ENCODE measurements around the gene PARP11.
A peak's percentile ranks its signal among the peaks of the same experiment; 100 is the strongest.
"Not testable (repeated sequence)": the region's sequence is repeated elsewhere in the genome, so short reads cannot be mapped to it uniquely, and the experiment has no call there.

PARP11 gene

DNA sequence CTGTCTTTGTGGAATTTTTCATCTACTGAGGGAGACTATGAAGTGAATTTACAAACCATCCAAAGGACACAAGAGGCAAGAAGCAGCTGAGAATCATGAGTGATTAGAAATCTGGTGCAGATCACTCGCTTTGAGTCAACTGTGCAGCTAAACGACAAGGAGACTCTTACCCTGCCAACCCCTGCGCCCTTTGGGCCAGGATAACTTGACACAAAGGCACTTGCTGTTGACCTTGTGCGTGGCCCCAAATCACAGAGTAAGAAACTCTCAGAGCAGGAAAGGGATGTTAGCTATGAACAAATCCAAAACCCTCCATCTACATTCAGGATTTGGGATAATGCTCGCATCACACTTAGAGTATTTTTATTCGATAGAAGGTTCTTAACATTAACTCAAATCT lies 11.5 kb upstream of the PARP11 start:
- DNase-seq (ENCODE audit: low read depth, low spot score) = no peak
- H3K27ac ChIP-seq = no peak overlapping the region

DNA sequence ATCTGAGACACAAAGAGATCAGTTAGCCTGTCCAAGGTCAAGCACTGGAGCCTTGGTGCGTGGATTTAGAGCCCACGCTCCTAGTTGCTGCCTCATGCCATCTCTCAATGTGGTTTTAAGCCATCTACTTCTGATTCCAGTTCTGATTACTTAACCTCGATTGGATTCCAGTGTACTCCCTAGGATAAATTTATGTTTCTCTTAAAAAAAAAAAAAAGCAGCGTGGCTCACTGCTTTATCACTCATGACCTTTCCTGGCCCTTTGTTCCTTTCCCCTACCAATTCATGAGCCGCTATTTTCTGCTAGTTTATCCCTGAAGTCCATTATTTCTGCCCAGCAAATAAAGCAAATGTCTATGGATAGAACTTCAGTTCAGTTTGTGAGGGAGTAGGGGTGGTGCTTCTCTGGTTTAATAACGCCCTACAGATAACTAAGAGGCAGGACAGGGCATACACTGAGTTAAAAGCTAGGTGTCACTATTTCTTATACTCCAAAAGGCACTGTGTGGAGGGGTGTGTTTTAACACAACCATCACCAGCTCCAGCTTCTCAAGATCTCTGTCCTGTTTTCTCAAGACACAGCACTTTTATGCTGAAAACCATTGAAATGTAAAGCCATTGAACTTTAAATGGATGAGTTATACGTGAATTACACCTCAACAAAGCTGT lies 9.8 kb upstream of the PARP11 start:
- no peak overlapping the region for H3K27ac ChIP-seq
- DNase-seq (ENCODE audit: low read depth, low spot score) = no peak

DNA sequence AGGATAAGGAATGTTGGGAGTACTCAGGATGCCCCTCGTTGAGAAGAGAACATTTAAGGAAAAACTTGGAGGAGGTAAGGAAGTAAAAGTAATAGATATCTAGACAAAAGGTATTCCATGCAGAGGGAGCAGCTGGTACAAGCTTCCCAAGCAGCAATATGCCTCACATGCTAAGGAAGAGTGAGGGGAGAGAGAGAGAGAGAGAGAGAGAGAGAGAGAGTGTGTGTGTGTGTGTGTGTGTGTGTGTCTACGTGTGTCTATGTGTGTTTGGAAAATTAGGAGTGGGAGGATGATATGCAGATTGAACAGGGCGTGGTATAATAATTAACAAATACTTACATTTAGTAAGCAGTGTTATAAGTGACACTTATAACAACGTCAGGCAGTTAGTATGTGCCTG lies 9.2 kb upstream of the PARP11 start:
- no peak overlapping the region for H3K27ac ChIP-seq
- DNase-seq (ENCODE audit: low read depth, low spot score) = no peak

DNA sequence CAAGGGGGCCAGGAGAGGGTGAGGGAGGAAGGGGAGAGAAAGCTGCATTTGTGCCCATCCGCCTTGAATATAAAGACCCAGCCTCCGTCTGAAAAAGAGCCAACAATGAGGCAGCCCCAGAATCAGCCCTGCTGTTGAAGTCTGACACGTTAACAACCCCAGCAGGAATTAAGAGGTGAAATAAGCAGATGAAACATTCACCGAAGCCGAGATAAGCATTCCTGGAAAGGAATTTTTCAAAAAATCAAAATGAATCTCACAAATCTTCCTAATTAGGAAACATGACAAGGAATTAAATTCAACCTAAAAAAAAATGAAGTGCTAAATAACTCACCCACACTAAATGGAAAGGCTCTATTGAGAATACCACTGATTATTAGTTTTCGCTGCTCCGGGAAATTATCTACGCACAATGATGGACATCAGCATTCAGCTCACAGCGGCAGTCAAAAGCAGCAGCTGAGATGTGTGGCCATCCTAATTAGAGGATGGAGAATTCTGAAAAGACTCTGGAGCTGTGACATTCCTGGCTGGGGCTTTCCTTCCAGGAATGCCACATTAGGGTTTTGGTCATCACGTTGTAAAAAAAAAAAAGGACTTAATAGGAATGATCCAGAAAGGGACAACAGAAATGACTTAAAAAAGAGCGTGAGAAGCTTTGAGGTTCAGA lies 8.2 kb upstream of the PARP11 start:
- H3K27ac ChIP-seq = no peak overlapping the region
- no peak for DNase-seq (ENCODE audit: low read depth, low spot score)

DNA sequence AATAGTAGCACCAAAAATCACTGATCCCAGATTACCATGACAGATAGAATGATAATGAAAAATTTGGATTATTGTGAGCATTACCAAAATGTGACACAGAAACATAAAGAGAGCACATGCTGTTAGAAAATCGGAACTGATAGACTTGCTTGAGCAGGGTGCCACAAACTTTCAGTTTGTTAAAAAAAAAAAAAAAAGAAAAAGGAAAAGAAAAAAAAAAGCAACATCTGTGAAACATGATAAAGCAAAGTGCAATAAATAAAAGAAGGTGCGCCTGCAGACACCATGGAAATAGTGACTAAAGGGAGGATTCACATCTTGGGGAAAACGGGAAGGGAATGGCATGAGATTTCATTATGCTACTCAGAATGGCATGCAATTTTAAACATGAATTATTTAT lies 6.6 kb upstream of the PARP11 start:
- H3K27ac ChIP-seq = no peak overlapping the region
- no peak for DNase-seq (ENCODE audit: low read depth, low spot score)

DNA sequence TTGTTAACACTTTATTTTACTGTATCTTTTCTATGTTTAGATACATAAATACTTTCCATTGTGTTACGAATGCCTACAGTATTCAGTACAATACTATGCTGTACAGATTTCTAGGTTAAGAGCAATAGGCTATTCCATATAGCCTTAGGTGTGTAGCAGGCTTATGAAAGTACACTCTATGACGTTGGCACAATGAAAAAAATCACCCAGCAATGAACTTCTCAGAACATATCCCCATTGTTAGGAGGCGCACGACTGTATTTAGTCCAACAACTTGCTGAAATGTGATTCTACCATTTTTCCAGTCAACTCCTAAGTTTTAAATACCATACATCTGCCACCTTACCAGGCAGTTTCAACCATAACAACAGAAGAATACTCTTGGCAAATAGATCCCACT lies 1.8 kb downstream of the PARP11 start:
- DNase-seq (ENCODE audit: low read depth, low spot score) = no peak
- H3K27ac ChIP-seq = no peak overlapping the region

DNA sequence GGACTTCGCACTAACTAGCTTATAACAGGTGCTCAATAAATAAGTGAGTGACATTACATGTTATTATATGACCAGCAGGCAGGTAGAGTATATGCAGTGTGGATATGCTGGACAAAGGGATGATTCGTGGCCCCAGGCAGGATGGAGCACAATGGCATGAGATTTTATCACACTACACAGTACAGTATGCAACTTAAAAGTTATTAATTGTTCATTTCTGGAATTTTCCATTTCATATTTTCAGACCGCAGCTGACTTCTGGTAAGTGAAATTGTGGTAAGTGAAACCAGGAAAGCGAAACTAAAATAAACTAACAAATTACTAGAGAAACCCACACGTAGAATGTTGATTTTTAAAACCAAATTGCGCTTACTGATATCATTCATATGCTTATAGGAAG lies 3.3 kb downstream of the PARP11 start:
- no peak for DNase-seq (ENCODE audit: low read depth, low spot score)
- H3K27ac ChIP-seq = no peak overlapping the region

DNA sequence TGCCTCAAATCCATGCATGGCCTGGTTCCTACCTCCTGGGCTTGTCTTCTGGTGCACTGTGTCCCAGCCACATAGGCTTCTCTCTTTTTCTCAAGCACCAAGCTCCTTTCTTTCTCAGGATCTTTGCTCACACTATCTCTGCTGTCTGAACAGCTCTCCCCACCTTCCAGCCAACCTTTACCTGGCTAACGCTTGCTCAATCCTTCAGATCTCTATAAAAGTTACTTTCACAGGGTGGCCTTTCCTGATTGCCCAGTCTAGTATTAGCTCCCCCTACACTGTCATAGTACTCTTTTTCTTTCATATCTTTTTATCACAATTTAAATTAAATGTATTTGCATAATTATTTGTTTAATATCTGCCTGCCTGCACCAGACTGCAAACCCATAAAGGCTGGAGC lies 3.8 kb downstream of the PARP11 start:
- H3K27ac ChIP-seq = no peak overlapping the region
- no peak for DNase-seq (ENCODE audit: low read depth, low spot score)

DNA sequence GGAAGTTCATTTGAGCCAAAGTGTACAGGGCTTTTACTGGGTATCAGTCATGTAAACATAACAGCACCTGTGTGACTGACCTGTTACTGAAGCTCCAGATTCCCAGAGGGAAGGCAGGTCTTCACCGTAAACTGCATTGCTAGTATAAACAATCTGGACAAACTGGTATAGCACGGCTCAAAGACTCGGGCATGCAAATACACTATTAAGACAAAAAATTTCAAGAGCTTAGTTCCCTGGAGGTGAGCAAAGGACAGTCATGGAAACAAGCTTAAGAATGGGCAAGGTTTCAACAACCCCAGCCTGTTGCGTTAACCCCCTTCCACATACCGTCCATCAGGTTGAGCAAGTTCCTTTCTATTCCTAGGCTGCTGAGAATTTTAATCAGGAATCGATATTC lies 9.4 kb downstream of the PARP11 start:
- DNase-seq (ENCODE audit: low read depth, low spot score) = peak; percentile 14
- no peak overlapping the region for H3K27ac ChIP-seq

DNA sequence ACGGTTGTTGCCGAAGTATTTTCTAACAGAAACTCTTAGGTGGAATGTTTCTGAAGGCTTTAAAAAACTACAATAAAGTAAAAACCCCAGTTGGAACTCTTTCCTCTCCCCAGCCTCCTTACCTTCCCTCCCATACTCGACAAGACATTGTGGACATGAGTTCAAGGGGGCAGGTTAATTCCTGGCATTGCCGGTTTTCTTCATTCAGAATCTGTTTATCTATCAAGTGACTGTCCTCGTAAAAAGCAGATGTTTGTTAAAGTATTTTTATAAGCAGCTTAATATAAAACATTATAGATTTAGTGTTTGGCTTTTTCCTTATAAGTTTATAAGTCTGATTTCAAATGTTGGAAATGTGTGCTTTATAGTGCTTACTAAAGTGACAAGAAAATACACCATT lies 30.7 kb downstream of the PARP11 start:
- no peak overlapping the region for H3K27ac ChIP-seq
- no peak for DNase-seq (ENCODE audit: low read depth, low spot score)

DNA sequence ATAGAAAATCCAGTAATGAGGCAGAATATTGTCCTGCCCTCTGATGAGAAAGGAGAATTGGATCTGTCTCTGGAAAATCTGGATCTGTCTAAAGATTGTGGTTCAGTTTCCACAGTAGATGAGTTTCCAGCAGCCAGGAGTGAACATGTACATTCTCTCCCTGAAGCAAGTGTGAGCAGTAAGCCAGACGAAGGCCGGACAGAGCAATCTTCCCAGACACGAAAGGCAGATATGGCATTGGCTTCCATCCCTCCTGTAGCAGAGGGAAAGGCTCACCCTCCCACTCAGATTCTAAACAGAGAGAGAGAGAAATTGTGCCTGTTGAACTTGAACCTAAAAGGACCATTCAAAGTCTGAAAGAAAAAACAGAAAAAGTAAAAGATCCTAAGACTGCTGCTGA lies 31.4 kb downstream of the PARP11 start:
- no peak for DNase-seq (ENCODE audit: low read depth, low spot score)
- H3K27ac ChIP-seq = no peak overlapping the region

DNA sequence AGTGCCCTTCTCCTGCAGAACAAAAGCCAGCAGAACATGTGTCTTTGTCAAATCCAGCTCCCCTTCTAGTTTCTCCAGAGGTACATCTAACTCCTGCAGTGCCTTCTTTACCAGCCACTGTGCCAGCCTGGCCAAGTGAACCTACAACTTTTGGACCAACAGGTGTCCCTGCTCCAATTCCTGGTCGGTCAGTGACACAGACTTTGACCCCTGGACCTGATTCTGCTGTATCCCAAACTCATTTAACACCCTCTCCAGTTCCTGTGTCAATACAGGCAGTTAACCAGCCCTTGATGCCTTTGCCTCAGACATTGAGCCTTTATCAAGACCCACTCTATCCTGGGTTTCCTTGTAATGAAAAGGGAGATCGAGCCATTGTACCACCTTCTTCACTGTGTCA lies 32.4 kb downstream of the PARP11 start:
- DNase-seq (ENCODE audit: low read depth, low spot score); H3K27ac ChIP-seq: not testable (repeated sequence)

DNA sequence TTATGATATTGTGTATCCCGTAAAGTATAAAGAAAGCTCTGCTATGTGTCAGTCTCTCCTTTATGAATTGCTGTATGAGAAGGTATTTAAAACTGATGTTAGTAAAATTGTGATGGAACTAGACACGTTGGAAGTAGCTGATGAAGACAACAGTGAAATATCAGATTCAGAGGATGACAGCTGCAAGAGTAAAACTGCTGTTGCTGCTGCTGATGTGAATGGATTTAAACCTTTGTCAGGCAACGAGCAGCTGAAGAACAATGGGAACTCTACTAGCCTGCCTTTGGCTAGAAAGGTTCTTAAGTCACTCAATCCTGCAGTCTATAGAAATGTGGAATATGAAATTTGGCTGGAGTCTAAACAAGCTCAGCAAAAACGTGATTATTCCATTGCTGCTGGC lies 33.5 kb downstream of the PARP11 start:
- not testable (repeated sequence) for DNase-seq (ENCODE audit: low read depth, low spot score)

DNA sequence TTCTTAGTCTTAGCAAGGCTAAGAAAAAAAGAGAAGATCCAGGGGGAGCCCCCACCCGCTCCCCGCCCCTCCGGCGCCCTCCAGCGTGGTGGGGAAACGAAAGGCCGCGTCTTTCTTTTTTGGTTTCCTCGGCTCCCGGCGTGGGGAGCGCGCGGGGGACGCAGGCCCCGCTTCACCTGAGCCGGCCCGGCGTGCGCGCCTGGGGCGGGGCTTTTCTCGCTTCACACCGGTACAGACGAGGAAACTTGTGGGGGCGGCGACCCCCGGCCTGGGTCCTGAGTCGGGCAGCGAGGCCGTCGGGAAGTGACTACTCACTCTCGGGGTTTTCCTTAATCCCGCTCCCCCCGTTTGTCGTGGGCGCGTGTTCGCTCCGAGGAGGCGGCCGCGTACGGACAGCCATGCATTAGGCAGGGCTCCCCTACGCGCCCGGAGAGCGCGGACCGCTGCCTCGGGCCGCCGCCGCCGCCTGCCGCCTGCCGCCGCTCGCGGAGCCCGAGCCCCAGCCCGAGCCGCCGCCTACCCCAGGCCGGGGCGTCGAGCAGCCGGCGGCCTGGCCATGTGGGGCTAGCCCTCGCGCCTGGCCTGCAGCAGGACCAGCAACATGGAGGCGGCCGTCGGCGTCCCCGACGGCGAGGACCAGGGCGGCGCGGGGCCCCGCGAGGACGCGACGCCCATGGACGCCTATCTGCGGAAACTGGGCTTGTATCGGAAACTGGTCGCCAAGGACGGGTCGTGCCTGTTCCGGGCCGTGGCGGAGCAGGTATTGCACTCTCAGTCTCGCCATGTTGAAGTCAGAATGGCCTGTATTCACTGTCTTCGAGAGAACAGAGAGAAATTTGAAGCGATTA lies 34.3 kb downstream of the PARP11 start:
- DNase-seq (ENCODE audit: low read depth, low spot score); H3K27ac ChIP-seq: not testable (repeated sequence)

More for the DNA sequence above, 33.5 kb downstream of the PARP11 start:
- H3K27ac ChIP-seq = not testable (repeated sequence)

DNA sequence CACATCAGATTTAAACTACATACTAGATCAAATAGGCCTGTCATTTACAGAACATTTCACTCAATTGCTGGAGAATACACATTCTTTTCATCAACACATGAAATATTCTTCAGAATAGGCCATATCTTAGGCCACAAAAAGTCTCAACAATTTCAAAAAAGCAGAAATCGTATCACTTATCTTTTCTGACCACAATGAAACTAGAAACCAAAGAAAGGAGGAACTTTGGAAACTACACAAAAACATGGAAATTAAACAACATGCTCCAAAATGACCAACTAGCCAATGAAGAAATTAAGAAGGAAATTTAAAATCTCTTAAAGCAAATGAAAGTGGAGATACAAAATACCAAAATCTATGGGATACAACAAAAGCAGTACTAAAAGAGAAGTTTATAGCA lies 35.1 kb downstream of the PARP11 start:
- no peak for DNase-seq (ENCODE audit: low read depth, low spot score)
- no peak overlapping the region for H3K27ac ChIP-seq

DNA sequence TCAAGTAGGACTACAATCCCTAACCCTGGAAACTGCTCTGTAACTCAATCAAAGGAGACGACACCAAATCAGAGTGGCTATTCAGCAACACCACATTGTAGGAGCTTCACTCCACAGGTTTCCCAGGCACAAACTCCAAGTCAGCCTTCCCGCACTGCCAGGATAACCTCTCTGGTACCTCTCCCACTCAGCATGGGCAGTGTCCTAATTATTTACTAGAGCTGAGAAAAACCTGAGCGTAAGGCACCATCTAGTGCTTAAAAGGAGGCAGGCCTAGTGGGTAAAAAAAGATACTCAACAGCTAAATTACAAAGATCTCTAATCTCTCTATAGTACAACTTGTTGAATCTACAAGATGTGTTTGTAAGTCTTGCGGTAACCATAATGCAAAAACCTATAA lies 36.1 kb downstream of the PARP11 start:
- no peak for DNase-seq (ENCODE audit: low read depth, low spot score)
- H3K27ac ChIP-seq = no peak overlapping the region

DNA sequence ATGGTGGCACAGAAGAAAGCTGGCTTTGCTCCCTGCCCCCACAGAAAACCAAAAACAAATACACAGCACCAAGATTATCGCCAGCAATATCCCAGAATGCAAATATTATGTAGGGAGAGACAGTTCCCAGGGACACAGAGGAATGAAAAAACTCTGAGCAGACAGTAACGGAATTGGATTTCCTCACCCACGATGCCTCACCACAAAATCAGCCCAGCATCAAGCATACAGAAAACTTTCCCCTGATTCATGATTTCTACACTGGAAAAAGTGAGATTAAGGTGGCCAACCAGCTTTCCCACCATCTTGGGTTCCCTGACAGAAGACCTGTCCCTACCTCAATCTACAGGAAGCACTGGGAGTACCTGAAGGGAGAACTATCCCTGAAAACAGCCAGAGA lies 36.6 kb downstream of the PARP11 start:
- DNase-seq (ENCODE audit: low read depth, low spot score) = no peak
- H3K27ac ChIP-seq = no peak overlapping the region

DNA sequence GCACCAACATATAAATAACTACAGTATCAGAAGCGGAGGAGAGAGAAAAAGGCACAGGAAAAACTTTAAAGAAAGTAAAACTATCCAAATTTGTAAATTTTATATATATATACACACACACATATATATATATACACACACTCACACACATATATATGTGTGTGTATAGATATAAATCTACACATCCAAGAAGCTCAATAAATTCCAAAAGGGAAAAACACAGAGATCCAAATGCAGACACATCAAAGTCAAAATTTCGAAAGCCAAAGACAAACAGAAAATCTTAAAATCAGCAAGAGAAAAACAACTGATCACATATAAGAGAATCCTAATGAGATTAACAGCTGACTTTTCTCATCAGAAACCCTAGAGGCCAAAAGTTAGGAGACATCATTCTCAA lies 37.3 kb downstream of the PARP11 start:
- H3K27ac ChIP-seq = no peak overlapping the region
- no peak for DNase-seq (ENCODE audit: low read depth, low spot score)

DNA sequence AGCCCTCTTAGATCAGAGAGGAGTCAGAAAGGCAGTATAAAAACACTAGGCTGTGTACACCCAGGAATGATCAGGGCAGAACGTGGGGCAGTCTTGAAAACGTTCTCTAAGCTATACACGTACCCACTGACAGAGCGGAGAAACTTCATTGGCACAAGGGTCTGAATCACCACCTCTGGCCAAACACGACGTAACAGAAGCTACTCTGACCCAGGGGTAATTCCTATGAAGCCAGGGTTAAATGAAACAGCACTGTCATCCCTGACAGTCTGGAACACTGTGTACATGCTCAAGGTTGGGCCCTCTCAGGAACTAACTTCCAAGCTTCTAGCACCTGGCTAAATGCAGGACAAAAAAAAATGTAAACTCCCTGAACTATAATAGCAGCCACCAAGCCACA lies 38.4 kb downstream of the PARP11 start:
- no peak overlapping the region for H3K27ac ChIP-seq
- no peak for DNase-seq (ENCODE audit: low read depth, low spot score)

DNA sequence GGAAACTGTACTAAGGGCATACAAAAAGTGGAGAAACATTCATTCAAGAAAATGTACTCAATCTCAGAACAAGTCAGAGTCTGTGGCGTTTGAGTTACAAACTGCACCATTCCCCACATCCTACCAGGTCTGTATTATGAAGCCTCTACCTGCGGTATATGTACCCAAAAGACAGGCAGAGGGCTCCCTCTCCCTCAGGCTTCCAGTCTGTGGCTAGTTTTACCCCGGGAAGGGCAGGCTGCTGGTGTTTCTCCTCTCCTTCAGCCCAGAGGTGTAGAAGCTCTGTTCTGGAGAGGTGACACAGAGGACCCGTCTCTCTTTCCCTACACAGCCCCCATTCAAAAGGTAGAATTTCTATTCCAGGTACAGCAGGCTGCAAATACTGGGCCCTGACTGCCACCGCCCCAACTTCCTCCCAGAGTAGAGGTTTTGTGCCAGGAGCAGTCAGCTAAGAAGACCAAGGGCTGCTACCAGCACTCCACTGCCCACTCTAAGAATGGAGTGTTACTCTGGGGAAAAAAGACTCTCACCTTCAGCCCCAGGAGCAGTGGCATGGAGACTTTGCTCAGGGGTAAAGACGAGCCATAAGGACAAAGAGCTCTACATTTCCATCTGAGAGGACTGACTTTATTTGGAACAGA lies 39.4 kb downstream of the PARP11 start:
- no peak overlapping the region for H3K27ac ChIP-seq
- DNase-seq (ENCODE audit: low read depth, low spot score) = no peak

DNA sequence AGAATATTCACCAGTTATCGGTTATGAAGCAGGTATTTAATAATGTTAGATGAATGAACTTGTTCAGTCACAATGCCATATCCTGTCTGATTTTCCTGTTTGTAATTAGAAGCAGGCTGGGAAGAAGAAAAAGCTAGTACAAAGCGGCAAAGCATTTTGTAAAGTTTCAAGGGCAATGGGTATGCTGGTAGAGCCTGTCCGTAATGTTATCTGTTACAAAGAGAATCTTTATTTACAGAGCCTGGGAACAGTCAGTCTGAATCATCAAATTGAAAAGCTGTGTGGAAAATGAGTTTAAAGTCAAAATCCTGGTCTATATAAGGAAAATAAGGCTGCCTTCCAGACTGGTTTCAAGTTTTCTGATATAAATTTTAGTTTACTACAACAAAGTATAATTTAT lies 40.5 kb downstream of the PARP11 start:
- H3K27ac ChIP-seq = no peak overlapping the region
- DNase-seq (ENCODE audit: low read depth, low spot score) = no peak

Data from epithelial cell of prostate (primary cell).